ENCODE data around the gene B4GALNT4.
"Not testable (repeated sequence)": the region's sequence is repeated elsewhere in the genome, so short reads cannot be mapped to it uniquely, and the experiment has no call there.

Gene B4GALNT4

DNA sequence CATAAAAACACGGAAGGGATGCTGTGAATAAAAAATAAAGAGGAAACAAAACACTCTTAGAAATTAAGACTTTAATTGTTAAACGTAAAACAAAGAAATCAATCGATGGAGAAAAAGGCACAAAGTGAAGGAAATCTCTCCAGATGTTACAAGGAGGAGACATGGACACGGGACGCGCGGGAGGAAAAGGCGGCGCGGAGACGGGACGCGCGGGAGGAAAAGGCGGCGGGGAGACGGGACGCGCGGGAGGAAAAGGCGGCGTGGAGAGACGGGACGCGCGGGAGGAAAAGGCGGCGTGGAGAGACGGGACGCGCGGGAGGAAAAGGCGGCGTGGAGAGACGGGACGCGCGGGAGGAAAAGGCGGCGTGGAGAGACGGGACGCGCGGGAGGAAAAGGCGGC lies 55.5 kb downstream of the B4GALNT4 start:
- not testable (repeated sequence) for DNase-seq

DNA sequence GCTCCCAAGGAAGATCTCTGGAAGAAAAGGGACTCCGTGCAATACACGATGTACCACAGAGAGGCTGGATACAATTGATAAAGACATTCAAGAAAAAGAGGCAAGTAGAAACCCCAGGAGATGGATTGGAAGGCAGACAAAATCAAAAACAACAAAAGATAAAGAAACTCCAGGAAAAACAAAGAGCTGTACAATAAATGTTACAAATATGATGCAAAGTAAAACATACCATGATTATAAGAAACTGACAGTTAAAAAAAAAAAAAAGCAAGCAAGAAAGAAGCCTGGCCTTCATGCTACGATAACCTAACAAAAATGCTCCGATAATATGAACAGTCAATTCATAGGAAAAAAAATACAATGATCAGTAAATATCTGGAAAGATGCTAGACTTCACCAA lies 56.0 kb downstream of the B4GALNT4 start:
- DNase-seq: no peak

DNA sequence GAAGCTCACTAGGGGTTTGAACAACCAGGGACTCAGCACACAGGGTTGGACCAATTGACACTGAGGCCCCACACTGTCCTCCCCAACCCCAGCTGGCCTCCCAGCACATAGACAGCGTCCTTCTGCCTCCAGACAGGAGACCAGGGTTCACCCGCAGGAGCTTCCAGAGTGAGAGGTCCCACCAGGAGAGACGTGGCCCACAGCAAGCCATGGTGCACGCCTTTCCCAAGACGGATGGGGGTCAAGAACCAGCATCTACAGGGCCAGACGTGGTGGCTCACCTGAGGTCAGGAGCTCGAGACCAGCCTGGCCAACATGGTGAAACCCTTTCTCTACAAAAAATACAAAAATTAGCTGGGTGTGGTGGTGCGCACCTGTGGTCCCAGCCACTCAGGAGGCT lies 57.6 kb downstream of the B4GALNT4 start:
- DNase-seq: no peak

DNA sequence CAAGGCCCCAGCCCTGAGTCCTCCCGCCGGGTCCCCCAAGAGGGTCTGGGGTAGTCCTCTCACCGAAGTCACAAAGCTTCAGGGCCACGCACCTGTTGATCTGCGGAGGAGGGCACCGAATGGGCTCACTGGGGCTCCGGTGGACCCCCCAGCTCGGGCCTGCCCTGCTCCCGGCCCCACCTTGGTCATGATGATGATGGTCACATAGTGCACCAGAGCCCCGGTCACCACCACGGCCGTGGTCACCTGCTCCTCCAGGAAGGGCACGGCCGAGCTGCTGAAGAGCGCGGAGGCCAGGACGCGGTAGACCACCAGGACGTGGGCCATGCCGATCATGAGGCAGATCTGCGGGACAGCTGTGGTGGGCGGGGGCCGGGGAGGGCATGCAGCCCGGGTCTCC lies 59.0 kb downstream of the B4GALNT4 start:
- DNase-seq: no peak

DNA sequence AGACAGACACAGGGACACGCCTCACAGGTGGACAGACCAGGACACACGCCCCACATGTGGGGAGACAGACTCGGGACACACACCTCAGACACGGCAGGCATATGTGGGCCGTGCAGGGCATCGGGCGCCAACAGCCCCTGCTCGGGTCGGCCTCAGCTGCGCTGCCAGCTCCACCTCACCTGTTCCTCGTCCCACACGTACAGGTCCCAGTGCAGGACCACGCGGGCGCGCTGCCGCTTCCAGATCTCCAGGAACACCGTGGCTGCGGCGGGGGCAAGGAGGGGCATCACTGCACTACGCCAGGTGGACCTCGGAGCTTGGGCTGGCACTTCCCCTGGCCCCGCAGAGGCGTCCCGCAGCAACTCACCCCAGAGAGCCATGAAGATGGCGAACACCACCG lies 60.1 kb downstream of the B4GALNT4 start:
- no peak for DNase-seq

DNA sequence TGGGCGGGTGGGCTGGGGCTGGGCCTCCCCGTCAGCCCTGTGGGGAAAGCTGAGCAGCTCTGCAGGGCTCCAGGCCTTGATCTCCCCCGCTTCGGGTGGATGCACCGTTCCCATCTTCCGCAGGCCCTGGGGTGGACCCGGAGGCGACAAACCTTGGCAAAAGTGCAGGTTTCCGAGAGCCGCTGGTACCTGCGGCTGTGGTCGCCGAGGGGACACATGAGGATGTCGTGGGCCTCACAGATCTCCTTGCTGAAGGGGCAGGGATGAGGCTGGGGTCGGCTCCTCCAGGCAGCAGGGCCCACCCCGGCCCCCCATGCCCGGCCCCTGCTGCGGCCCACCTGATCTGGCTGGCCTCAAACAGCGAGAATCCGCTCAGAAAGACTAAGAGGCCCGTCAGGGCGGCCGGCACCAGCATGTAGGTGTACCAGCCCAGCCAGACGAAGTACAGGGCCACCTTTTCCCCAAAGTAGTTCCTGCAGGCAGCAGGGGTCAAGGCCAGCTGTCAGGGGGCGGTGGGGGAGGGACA lies 60.7 kb downstream of the B4GALNT4 start:
- DNase-seq: no peak

All from activated CD4-positive, alpha-beta T cell treated with anti-CD3 and anti-CD28 coated beads, Interleukin-10, Interleukin-2, amounts not matched to agents 100 ng/mL and 50 ng/mL, durations not matched to agents 16 hours and 8 hours (primary cell).